GM18868 (cell line): ENCODE measurements around the gene GALNT5.

Source experiments
- ATAC-seq: cut with Tn5 transposase; IDR thresholded peaks from one replicate; pipeline ENCODE4 v1.9.1; 2021; ENCODE audit warnings: mild to moderate bottlenecking, moderate library complexity; ENCODE audit not compliant: unreplicated experiment

Gene GALNT5

GRCh38 chr2:157283468-157283867 lies 26.0 kb downstream of the GALNT5 start:
- no peak for ATAC-seq

DNA sequence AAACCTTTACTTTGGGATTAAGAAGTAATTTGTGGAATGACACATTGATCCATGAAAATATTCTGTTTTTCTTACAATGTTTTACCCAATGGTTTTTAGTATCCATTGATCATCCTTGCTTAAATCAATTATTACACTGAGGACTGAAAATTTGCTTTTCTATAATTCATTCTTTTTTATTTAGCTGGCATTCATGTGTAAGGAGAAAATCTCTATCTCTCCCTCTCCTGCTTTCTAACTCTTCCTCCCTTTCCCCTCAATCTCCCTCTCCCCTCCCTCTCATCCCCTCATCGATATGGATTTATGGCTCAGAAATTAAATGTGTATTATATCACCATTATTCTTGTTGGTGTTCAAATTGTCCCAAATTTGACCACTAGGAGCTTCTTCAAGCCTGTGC lies 29.7 kb downstream of the GALNT5 start:
- ATAC-seq = no peak

- ATAC-seq = no peak
These were observed 33.0 kb downstream of the GALNT5 start for GRCh38 chr2:157290525-157290924.

DNA sequence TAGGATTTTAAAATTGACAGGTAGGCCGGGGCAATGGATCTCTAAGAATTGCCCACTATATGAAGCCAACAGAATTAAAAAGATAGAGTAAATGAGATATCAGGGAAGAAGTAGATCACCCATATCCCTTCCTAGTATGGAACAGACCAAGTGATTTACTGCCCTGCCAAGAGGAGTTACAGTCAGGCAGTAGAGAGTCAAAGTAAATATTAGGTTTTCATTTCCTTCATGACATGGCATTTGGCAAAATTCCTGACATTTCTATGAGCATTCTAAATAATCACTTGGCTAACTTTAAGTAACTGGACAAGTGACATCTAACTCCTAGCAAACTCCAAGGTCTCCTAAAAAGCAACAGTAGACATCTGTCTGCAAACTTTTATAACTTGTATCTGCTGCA lies 33.5 kb downstream of the GALNT5 start:
- ATAC-seq = no peak

- ATAC-seq = no peak
These were observed 35.3 kb downstream of the GALNT5 start for GRCh38 chr2:157292853-157293252.

- ATAC-seq = no peak
These were observed 39.0 kb downstream of the GALNT5 start for GRCh38 chr2:157296490-157296889.

DNA sequence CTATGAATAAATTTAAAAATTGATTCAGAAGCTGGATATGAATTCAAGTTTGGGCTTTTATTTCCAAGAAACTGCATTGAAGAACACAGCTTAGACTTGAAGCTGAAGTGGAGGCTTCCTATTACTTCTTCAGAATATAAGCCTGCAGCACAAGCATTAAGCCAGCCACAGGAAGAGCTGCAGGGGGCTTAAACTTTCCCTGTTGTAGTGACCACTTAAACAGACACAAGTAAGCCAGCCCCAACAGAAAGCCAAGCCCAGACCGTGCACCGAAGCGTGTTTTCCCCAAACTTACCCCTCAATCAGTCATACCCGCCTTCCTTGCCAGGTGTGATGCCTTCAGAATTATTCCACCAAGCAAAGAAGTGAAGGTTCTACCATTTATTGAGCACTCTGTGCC lies 39.5 kb downstream of the GALNT5 start:
- no peak for ATAC-seq

DNA sequence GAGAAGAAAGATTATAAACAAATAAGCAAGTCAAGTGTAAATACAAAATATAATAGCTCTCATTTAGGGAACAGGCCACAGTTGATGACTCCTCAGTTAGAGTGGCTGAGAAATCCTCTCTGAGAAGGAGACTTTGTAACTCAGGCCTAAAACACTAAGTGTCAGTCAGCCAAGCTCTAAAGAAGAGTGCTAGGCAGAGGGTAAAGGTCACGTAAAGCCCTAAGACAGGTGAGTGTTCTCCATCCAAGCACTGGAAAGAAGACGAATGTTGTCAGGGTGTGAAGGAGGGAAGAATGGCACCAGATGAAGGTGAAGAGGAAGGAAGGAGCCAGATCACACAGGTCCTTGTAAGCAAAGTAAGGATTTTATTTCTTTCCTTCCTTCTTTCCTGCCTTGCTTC lies 43.8 kb downstream of the GALNT5 start:
- no peak for ATAC-seq

GRCh38 chr2:157302492-157303099 lies 45.1 kb downstream of the GALNT5 start:
- ATAC-seq = peak; percentile 81

- ATAC-seq = no peak
These were observed 46.1 kb downstream of the GALNT5 start for GRCh38 chr2:157303612-157304011.

- ATAC-seq = no peak
These were observed 47.6 kb downstream of the GALNT5 start for GRCh38 chr2:157304811-157305722.

- ATAC-seq = no peak
These were observed 48.2 kb downstream of the GALNT5 start for GRCh38 chr2:157305723-157306110.

GRCh38 chr2:157307021-157307420 lies 49.5 kb downstream of the GALNT5 start:
- ATAC-seq = peak; percentile 39

DNA sequence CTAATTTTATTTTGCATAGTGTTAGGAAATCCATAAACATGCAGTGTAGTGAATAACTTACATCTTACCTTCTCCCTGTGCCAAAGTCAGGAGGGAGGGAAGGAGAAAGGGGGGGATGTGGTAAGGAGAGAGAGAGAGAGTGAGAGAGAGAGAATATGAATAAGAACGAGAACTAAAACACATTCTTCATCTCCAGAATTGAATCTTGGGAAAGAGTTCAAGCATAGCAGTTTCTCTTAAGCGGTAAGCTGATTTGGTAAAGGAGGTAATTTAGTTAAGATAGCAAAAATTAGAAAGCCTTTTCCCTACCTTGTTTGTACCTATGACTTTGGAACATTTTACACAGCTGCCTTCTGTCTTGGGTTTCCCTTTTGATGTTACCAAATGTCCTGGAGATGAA lies 52.4 kb downstream of the GALNT5 start:
- no peak for ATAC-seq

GRCh38 chr2:157311706-157312105 lies 54.2 kb downstream of the GALNT5 start:
- ATAC-seq = no peak

GRCh38 chr2:157312866-157313486 lies 55.5 kb downstream of the GALNT5 start:
- ATAC-seq = peak; percentile 45

DNA sequence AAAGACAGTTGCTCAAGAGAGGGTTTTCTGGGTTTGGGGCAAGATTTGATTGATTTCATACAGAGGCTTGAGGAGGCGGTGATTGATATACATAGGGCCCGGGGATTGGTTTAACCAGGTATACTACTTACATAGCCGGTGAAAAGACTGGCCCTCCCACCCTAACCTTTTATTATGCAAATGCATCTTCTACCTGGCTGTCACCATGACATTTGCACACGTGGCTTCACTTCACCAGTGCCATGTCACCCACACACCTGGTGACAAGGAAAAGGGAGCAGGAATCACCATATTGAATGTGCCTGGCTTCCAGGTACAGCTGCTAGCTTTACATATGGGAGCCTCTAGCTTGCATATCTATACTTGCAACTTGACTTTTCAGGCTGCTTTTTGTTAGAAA lies 58.4 kb downstream of the GALNT5 start:
- ATAC-seq = no peak

DNA sequence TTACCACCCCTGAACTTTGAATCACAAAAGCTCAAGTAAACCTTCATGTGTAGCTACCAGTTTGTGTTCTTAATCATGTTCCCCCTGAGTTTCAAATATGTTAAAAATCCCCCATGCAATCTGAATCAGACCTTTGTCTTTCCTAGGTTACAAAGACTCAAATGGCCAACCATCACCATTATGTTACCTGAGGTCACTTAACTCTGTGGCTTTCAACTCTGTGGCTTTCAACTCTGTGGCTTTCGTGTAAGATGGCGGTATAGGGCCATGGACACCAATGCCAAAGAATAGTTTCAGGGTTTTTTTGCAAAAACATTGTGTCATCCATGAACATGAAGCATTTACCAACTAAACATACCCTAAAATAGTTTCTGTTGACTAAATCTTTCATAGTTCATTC lies 61.4 kb downstream of the GALNT5 start:
- ATAC-seq = no peak

DNA sequence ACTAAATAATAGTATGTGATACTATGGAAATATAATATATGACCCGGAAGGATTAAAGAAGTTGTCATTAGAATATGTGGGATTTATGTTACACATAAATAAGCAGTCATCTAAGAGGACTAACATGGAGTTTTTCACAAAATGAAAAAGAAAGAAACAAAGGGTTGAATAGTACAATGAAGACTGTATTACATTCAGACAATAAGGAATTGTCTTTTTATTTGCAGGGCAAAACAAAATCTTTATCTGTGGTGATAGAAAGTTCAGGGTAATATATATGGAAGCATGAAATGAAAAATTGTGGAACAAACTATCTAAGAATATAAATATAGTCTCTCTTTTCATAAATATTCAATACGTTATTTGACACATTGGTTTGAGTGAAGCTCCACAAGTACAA lies 62.3 kb downstream of the GALNT5 start:
- ATAC-seq = no peak

GRCh38 chr2:157320409-157320808 lies 62.9 kb downstream of the GALNT5 start:
- no peak for ATAC-seq

DNA sequence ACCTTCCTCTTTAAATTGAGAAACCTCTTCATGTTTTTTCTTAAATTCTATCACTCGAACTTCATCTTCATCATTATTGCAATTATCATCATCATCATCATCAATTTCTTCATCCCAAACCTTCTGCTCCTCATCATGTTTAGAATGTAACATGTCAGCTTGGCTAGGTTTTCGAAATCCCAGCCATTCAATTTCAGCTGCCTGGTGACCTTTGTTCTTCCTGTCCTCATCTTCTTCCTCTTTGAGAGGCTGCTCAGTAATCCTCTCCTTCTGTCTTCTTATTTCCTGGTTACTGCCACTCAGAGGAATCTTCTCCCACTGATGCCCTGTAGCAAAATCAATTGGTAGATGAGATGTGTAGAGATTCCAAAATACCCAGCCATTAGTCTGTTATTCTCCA lies 64.0 kb downstream of the GALNT5 start:
- ATAC-seq = no peak

GRCh38 chr2:157322432-157322831 lies 64.9 kb downstream of the GALNT5 start:
- no peak for ATAC-seq
